Uterus (tissue), 4 donors: ENCODE data around the gene PROX1. TPM values are rescaled to one million over a fixed set of nuclear protein-coding genes. Genes with fewer than 3 reads are reported as not detected.

Source experiments
- DNase-seq, 2 donors: peaks; one replicate each; pipeline ENCODE4 v3.0.0-alpha.2; 2019 to 2020
- H3K27ac ChIP-seq, 2 donors: fragments of 200-600 bp; sonication (generic); 1 replicate in 1 of 2; 2 replicates in 1 of 2; pipeline ENCODE4 v1.5.1; 2016 to 2018
- H3K27me3 ChIP-seq, 2 donors: fragments of 200-600 bp; sonication (generic); one replicate each; pipeline ENCODE4 v1.5.1; 2018 to 2019; ENCODE audit warnings: control low read depth in 1 of 2
- H3K36me3 ChIP-seq, 2 donors: fragments of 200-600 bp; sonication (generic); one replicate each; pipeline ENCODE4 v1.5.1; 2019; ENCODE audit warnings: control low read depth in 1 of 2
- H3K4me1 ChIP-seq, 2 donors: fragments of 200-600 bp; sonication (generic); one replicate each; pipeline ENCODE4 v1.5.1; 2018 to 2019; ENCODE audit warnings: control low read depth in 1 of 2
- H3K4me3 ChIP-seq, 2 donors: fragments of 200-600 bp; sonication (generic); 1 replicate in 1 of 2; 2 replicates in 1 of 2; pipeline ENCODE4 v1.5.1; 2018 to 2019; ENCODE audit warnings: mild to moderate bottlenecking in 1 of 2
- H3K9me3 ChIP-seq, 2 donors: fragments of 200-600 bp; sonication (generic); one replicate each; pipeline ENCODE4 v1.5.1; 2019; ENCODE audit warnings: control low read depth in 1 of 2
- POLR2A ChIP-seq, 2 donors: fragments of 450-650 bp; IDR thresholded peaks; one replicate each; pipeline ENCODE4 v1.6.1; 2016; ENCODE audit warnings: antibody characterized with exemption in 2 of 2, mild to moderate bottlenecking in 1 of 2, moderate library complexity in 1 of 2
- intact Hi-C: fragments of 100-400 bp; cut with DNase I; formaldehyde crosslinking; loops from one replicate; pipeline ENCODE4 v1.15.1; 2023; ENCODE audit warnings: low total_unique reads
- total RNA-seq, 4 donors: library from RNA; depleted of rRNA in 3 of 4; stranded (reverse); fragments of >200 nt in 3 of 4; gene quantifications; one replicate each; pipeline versions ENCODE4 v1.1.0 to v1.2.4, GENCODE V29; 2014 to 2023
- TF ChIP-seq, protein P1 (sequence below), 4 experiments: fragments of 200-600 bp in 2 of 4; fragments of 450-650 bp in 2 of 4; sonication (generic) in 2 of 4; IDR thresholded peaks; one replicate each; pipeline ENCODE4 v1.5.1; 2016 to 2019; ENCODE audit warnings: antibody characterized with exemption in 4 of 4, mild to moderate bottlenecking in 2 of 4, moderate library complexity in 1 of 4
- donor health status: DM: yes; HTN: yes; CAD: no.

Gene PROX1
- total RNA-seq, 4 donors from 2014 or later: 3.8 to 7.9 (median 4.1) TPM

DNA sequence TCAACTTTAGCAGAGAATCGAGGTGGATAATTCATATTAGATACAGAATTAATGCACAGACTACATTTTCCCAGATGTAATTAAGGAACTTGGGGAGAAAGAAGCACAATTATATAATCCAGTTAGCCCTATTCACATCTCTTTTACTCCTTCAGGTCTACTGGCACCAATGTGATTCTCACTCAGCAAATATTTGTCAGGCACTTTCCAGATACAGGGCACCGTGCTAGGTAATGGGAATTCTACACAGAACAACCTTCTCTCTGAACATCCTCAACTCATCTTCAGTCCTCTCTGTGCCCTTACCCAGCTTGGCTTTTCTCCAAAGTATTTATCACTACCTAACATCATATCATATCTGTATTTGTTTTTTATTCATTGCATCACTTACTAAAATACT, 15.6 kb upstream of the PROX1 start:
- DNase-seq: no peak
- H3K27me3 ChIP-seq: no peaks in the 10 kb centered on the region
- TF ChIP-seq, protein P1, sequence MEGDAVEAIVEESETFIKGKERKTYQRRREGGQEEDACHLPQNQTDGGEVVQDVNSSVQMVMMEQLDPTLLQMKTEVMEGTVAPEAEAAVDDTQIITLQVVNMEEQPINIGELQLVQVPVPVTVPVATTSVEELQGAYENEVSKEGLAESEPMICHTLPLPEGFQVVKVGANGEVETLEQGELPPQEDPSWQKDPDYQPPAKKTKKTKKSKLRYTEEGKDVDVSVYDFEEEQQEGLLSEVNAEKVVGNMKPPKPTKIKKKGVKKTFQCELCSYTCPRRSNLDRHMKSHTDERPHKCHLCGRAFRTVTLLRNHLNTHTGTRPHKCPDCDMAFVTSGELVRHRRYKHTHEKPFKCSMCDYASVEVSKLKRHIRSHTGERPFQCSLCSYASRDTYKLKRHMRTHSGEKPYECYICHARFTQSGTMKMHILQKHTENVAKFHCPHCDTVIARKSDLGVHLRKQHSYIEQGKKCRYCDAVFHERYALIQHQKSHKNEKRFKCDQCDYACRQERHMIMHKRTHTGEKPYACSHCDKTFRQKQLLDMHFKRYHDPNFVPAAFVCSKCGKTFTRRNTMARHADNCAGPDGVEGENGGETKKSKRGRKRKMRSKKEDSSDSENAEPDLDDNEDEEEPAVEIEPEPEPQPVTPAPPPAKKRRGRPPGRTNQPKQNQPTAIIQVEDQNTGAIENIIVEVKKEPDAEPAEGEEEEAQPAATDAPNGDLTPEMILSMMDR (IDR thresholded peaks at IDR 0.05): no peak
- no peak for TF ChIP-seq POLR2A (IDR thresholded peaks at IDR 0.05)
- no peaks in the 10 kb centered on the region for H3K9me3 ChIP-seq
- H3K4me3 ChIP-seq: no peak overlapping the region
- intact Hi-C loops: no loop called here
- H3K36me3 ChIP-seq: no peaks in the 10 kb centered on the region
- no peak overlapping the region for H3K27ac ChIP-seq
- no peaks in the 10 kb centered on the region for H3K4me1 ChIP-seq

DNA sequence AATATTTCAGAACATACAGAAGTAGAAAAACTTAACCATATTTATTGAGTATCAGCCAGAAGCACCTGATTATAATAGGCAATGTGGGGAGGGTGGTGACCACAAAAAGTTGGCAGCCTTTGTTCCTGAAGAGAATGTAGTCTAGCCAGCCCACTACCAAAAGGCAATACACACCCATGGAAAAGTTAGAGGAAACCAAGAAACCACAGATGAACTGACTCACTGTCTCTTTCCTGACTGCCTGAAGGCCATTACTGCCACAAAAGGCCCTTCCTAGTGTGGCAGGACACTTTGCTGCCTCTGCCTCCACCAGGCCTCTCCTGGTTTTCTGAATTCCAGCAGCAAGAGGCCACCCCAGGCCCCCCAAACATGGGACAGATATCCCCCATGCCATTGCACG, 14.6 kb upstream of the PROX1 start:
- intact Hi-C loops: no loop called here
- no peak for DNase-seq
- no peaks in the 10 kb centered on the region for H3K36me3 ChIP-seq
- H3K9me3 ChIP-seq: no peaks in the 10 kb centered on the region
- H3K4me3 ChIP-seq: no peak overlapping the region
- H3K4me1 ChIP-seq: no peaks in the 10 kb centered on the region
- no peak overlapping the region for H3K27ac ChIP-seq
- H3K27me3 ChIP-seq: no peaks in the 10 kb centered on the region
- TF ChIP-seq POLR2A (IDR thresholded peaks at IDR 0.05): no peak
- TF ChIP-seq, protein P1 (IDR thresholded peaks at IDR 0.05): no peak

DNA sequence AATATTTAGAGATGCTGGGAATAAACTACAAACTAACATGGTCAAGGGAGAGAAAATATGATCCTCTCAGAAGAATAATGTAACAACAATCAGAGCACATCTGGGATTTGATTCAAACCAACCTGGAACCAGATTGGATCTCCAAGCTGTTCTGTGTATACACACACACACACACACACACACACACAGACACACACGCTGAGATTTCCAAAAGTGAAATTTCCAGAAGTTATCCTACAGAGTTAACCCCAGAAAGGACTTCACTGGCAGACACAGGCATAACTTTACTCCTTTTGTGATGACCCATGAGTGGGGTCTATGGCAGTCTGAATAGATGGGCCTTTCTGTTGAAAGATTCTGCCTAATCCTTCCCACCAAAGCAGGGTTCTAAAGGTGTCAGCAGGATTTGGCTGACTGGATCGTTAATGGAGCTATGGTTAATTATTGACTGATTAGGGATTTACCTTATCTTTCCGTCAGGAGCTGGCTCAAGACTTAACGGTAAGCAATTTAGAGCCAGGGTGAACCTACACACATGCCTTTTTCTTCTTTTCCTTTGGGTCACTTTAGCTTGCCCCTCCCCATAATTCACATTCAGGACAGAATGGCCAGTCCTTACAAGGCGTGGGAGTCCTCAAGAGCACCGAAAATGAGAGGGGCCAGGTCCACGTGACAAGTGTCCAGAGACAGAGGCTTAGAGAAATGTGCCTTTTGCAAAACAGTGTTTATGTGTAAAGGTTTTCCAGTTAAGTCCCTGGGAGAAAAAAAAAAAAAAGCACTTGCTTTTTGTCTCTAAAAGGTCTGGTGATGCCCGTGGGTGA, 10.9 kb upstream of the PROX1 start:
- no peak overlapping the region for H3K27ac ChIP-seq
- H3K4me1 ChIP-seq: no peaks in the 10 kb centered on the region
- no peak overlapping the region for H3K4me3 ChIP-seq
- H3K27me3 ChIP-seq: peaks cover 3 to 24% of the 10 kb centered on the region in 2 donors
- intact Hi-C loops: no loop called here
- DNase-seq: no peak
- H3K9me3 ChIP-seq: no peaks in the 10 kb centered on the region
- TF ChIP-seq, protein P1 (IDR thresholded peaks at IDR 0.05): no peak
- no peak for TF ChIP-seq POLR2A (IDR thresholded peaks at IDR 0.05)
- no peaks in the 10 kb centered on the region for H3K36me3 ChIP-seq

DNA sequence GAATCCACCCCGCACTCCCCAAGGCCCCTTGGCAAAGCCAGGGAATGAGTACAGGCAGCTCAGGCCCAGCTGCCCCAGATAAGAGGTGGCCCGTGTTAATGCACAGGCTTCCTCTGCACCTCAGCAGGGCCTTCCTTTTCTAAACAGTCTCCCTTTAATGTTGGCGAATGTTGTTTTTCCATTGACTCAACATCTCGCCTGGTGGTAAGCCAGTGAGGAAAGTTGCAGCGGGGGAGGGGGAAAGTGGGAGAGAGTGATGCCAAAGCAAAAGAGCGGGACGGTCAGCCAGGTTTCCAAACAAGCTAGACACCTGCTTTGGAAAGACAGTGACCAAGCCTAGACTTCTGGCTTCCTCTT, 10.3 kb upstream of the PROX1 start:
- TF ChIP-seq, protein P1 (IDR thresholded peaks at IDR 0.05): no peak
- TF ChIP-seq POLR2A (IDR thresholded peaks at IDR 0.05): no peak
- Histone ChIP-seq H3K27ac (no peak overlapping the region), H3K36me3 (no peaks in the 10 kb centered on the region), H3K4me1 (peaks cover 0 to under 1% of the 10 kb centered on the region in 2 donors), H3K4me3 (no peak overlapping the region), H3K27me3 (peaks cover 5 to 30% of the 10 kb centered on the region in 2 donors), H3K9me3 (no peaks in the 10 kb centered on the region)
- DNase-seq: no peak
- intact Hi-C loops: no loop called here

DNA sequence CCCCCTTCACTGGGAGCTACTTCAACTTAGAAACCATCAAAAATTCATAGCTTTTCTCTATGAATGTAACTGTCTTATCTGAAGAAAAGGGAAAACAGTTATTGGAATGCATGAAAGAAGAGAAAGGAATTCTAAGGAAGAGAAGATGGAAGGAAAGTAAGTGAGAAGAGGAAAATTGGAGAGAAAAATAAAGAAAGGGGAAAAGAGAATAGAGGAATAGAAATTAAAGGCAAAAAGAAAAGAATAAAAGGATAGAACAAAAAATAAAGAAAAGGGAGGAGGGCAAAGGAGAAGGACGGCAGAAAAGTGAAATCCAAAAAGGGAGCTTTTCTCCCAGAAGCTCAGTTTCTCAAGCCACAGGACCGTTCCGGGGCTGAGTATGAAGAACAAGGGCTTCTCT, 9.9 kb upstream of the PROX1 start:
- H3K27ac ChIP-seq: no peak overlapping the region
- TF ChIP-seq, protein P1 (IDR thresholded peaks at IDR 0.05): no peak
- TF ChIP-seq POLR2A (IDR thresholded peaks at IDR 0.05): no peak
- no peak overlapping the region for H3K4me3 ChIP-seq
- H3K36me3 ChIP-seq: no peaks in the 10 kb centered on the region
- H3K27me3 ChIP-seq: peaks cover 10 to 34% of the 10 kb centered on the region in 2 donors
- peaks cover 0 to 5% of the 10 kb centered on the region in 2 donors for H3K4me1 ChIP-seq
- no peak for DNase-seq
- intact Hi-C loops: no loop called here
- no peaks in the 10 kb centered on the region for H3K9me3 ChIP-seq
